Trophoblast cell (in vitro differentiated cells and primary cell): Measurements from ENCODE around the gene DNM3.

Experiments
- DNase-seq, 2 donors: peaks; one replicate each; pipeline ENCODE4 v3.0.0-alpha.2; 2016
- H2AFZ ChIP-seq: 2 replicates; pipeline ENCODE4 v1.6.1; 2013; ENCODE audit warnings: low read length, moderate library complexity, mild to moderate bottlenecking; ENCODE audit not compliant: insufficient read depth, poor library complexity
- H2AK5ac ChIP-seq: 2 replicates; pipeline ENCODE4 v1.6.1; 2013; ENCODE audit warnings: mild to moderate bottlenecking, low read length
- H2BK120ac ChIP-seq: 2 replicates; pipeline ENCODE4 v1.6.1; 2013; ENCODE audit warnings: low read length, mild to moderate bottlenecking, moderate library complexity; ENCODE audit not compliant: insufficient read depth, poor library complexity
- H2BK12ac ChIP-seq: 2 replicates; pipeline ENCODE4 v1.6.1; 2013; ENCODE audit warnings: mild to moderate bottlenecking, low read length, moderate library complexity
- H2BK5ac ChIP-seq: 2 replicates; pipeline ENCODE4 v1.6.1; 2013; ENCODE audit warnings: low read length, low read depth, moderate library complexity, mild to moderate bottlenecking; ENCODE audit not compliant: poor library complexity
- H3K14ac ChIP-seq: 2 replicates; pipeline ENCODE4 v1.6.1; 2013; ENCODE audit warnings: mild to moderate bottlenecking, low read length
- H3K18ac ChIP-seq: 2 replicates; pipeline ENCODE4 v1.6.1; 2013; ENCODE audit warnings: mild to moderate bottlenecking, low read length
- H3K23ac ChIP-seq: 2 replicates; pipeline ENCODE4 v1.6.1; 2013; ENCODE audit warnings: low read length
- H3K27ac ChIP-seq: 2 replicates; pipeline ENCODE4 v1.5.1; 2013; ENCODE audit warnings: low read depth, mild to moderate bottlenecking, inconsistent platforms, low read length, moderate library complexity
- H3K27me3 ChIP-seq: 2 replicates; pipeline ENCODE4 v1.6.1; 2013; ENCODE audit warnings: inconsistent platforms, mild to moderate bottlenecking, low read length, moderate library complexity; ENCODE audit not compliant: insufficient read depth
- H3K36me3 ChIP-seq, 2 experiments: 1 replicate in 1 of 2; 2 replicates in 1 of 2; pipeline ENCODE4 v1.6.1; 2013; ENCODE audit warnings: low read length in 2 of 2, mild to moderate bottlenecking in 2 of 2, moderate library complexity in 1 of 2; ENCODE audit not compliant: insufficient read depth in 2 of 2, control insufficient read depth in 1 of 2
- H3K4ac ChIP-seq: 2 replicates; pipeline ENCODE4 v1.6.1; 2013; ENCODE audit warnings: low read depth, mild to moderate bottlenecking, low read length, moderate library complexity
- H3K4me1 ChIP-seq, 2 experiments: 1 replicate in 1 of 2; 2 replicates in 1 of 2; pipeline ENCODE4 v1.6.1; 2013; ENCODE audit warnings: low read length in 2 of 2, mild to moderate bottlenecking in 2 of 2, moderate library complexity in 1 of 2; ENCODE audit not compliant: insufficient read depth in 2 of 2, control insufficient read depth in 1 of 2
- H3K4me2 ChIP-seq: 2 replicates; pipeline ENCODE4 v1.6.1; 2013; ENCODE audit warnings: inconsistent platforms, mild to moderate bottlenecking, low read length, moderate library complexity
- H3K4me3 ChIP-seq: 2 replicates; pipeline ENCODE4 v1.5.1; 2013; ENCODE audit warnings: mild to moderate bottlenecking, low read depth, low read length, inconsistent platforms
- H3K79me1 ChIP-seq: one replicate; pipeline ENCODE4 v1.6.1; 2013; ENCODE audit warnings: low read length
- H3K79me2 ChIP-seq: 2 replicates; pipeline ENCODE4 v1.6.1; 2013; ENCODE audit warnings: low read length, mild to moderate bottlenecking; ENCODE audit not compliant: control insufficient read depth, insufficient read depth, poor library complexity
- H3K9ac ChIP-seq: 2 replicates; pipeline ENCODE4 v1.6.1; 2013; ENCODE audit warnings: mild to moderate bottlenecking, low read length
- H3K9me3 ChIP-seq: 2 replicates; pipeline ENCODE4 v1.6.1; 2013; ENCODE audit warnings: low read depth, mild to moderate bottlenecking, control low read depth, inconsistent platforms, low read length; ENCODE audit not compliant: insufficient read depth
- H4K12ac ChIP-seq: 2 replicates; pipeline ENCODE4 v1.6.1; 2013; ENCODE audit warnings: low read depth, mild to moderate bottlenecking, low read length, moderate library complexity
- H4K8ac ChIP-seq: 2 replicates; pipeline ENCODE4 v1.6.1; 2013; ENCODE audit warnings: low read depth, mild to moderate bottlenecking, low read length, moderate library complexity
- H4K91ac ChIP-seq: one replicate; pipeline ENCODE4 v1.6.1; 2013; ENCODE audit warnings: low read depth, mild to moderate bottlenecking, low read length, moderate library complexity
- WGBS: extraction: QIAGEN DNeasy Blood & Tissue Kit; methylation state at CpG from one replicate; pipeline ENCODE4 v1.1.7; 2013; ENCODE audit warnings: missing lambda C conversion rate; ENCODE audit not compliant: insufficient read length, insufficient coverage; ENCODE audit errors: extremely low coverage; 5-methylcytosine and 5-hydroxymethylcytosine counted together

Gene DNM3

GRCh38 chr1:172375211-172375631 lies 533.9 kb downstream of the DNM3 start:
- H3K36me3 ChIP-seq: no peaks in the 10 kb centered on the region
- H3K4me1 ChIP-seq: no peaks in the 10 kb centered on the region
- H3K79me1 ChIP-seq: no peaks in the 10 kb centered on the region
- no peak overlapping the region for H2AFZ ChIP-seq
- H3K9me3 ChIP-seq: no peaks in the 10 kb centered on the region
- no peak overlapping the region for H2BK120ac ChIP-seq
- no peak overlapping the region for H3K9ac ChIP-seq
- DNase-seq: no peak
- H3K4me2 ChIP-seq: no peak overlapping the region
- no peak overlapping the region for H2AK5ac ChIP-seq
- no peak overlapping the region for H2BK12ac ChIP-seq
- no peak overlapping the region for H3K14ac ChIP-seq
- no peak overlapping the region for H4K12ac ChIP-seq
- no peaks in the 10 kb centered on the region for H3K79me2 ChIP-seq
- WGBS: no CpG with 5 or more reads among the region's 2 CpGs
- H3K27me3 ChIP-seq: no peaks in the 10 kb centered on the region
- no peak overlapping the region for H2BK5ac ChIP-seq
- no peak overlapping the region for H4K8ac ChIP-seq
- H3K18ac ChIP-seq: no peak overlapping the region
- no peak overlapping the region for H3K27ac ChIP-seq
- no peak overlapping the region for H3K4ac ChIP-seq
- H3K23ac ChIP-seq: no peak overlapping the region
- H4K91ac ChIP-seq: no peak overlapping the region
- no peak overlapping the region for H3K4me3 ChIP-seq

DNA sequence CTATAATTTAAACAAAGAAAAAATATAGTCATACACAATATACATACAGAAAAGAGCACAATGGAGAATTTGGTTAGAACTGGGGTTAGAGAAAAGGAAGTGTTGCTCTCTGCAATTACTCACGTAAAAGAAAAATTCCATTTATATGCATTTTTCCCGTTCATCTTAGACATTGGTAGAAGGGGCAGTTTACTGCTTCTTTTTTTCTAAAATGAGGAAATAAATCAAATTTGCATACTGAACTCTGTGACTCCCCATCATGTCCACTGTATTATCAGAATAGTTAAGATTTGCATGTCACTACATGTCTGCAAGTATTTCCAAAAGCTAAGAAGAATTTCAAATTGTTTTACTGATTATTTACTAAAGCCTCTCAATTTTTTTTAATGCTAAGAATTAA lies 535.1 kb downstream of the DNM3 start:
- Histone ChIP-seq H3K27me3 (no peaks in the 10 kb centered on the region), H2BK12ac (no peak overlapping the region), H3K79me2 (no peaks in the 10 kb centered on the region), H3K4me1 (no peaks in the 10 kb centered on the region), H2BK5ac (no peak overlapping the region), H4K12ac (no peak overlapping the region), H3K23ac (no peak overlapping the region), H2AFZ (no peak overlapping the region), H3K36me3 (no peaks in the 10 kb centered on the region), H3K27ac (no peak overlapping the region), H4K8ac (no peak overlapping the region), H3K9me3 (no peaks in the 10 kb centered on the region), H3K79me1 (no peaks in the 10 kb centered on the region), H3K9ac (no peak overlapping the region), H3K4ac (no peak overlapping the region), H2AK5ac (no peak overlapping the region), H3K14ac (no peak overlapping the region), H3K4me2 (no peak overlapping the region), H4K91ac (no peak overlapping the region), H2BK120ac (no peak overlapping the region), H3K4me3 (no peak overlapping the region), H3K18ac (no peak overlapping the region)
- WGBS: no CpG with 5 or more reads among the region's 2 CpGs
- DNase-seq: no peak

- no peak overlapping the region for H2AK5ac ChIP-seq
- no peak overlapping the region for H3K9ac ChIP-seq
- H3K4me3 ChIP-seq: no peak overlapping the region
- H3K4me2 ChIP-seq: no peak overlapping the region
- no peak overlapping the region for H2AFZ ChIP-seq
- H3K4me1 ChIP-seq: peaks cover 0 to 5% of the 10 kb centered on the region in 2 experiments
- no peak overlapping the region for H4K12ac ChIP-seq
- H4K91ac ChIP-seq: no peak overlapping the region
- H3K27ac ChIP-seq: no peak overlapping the region
- no peak for DNase-seq
- no peak overlapping the region for H4K8ac ChIP-seq
- H3K27me3 ChIP-seq: no peaks in the 10 kb centered on the region
- H3K18ac ChIP-seq: no peak overlapping the region
- no peak overlapping the region for H3K4ac ChIP-seq
- H2BK120ac ChIP-seq: no peak overlapping the region
- no peaks in the 10 kb centered on the region for H3K79me2 ChIP-seq
- no peak overlapping the region for H3K23ac ChIP-seq
- no peak overlapping the region for H3K14ac ChIP-seq
- H2BK5ac ChIP-seq: no peak overlapping the region
- H3K79me1 ChIP-seq: peaks cover 5% of the 10 kb centered on the region
- no peaks in the 10 kb centered on the region for H3K36me3 ChIP-seq
- no peaks in the 10 kb centered on the region for H3K9me3 ChIP-seq
- H2BK12ac ChIP-seq: no peak overlapping the region
These were observed 536.3 kb downstream of the DNM3 start for GRCh38 chr1:172377565-172377964.

- H3K23ac ChIP-seq: no peak overlapping the region
- no peak overlapping the region for H3K14ac ChIP-seq
- H2AK5ac ChIP-seq: no peak overlapping the region
- no peak overlapping the region for H3K9ac ChIP-seq
- H3K4ac ChIP-seq: no peak overlapping the region
- no peaks in the 10 kb centered on the region for H3K27me3 ChIP-seq
- no peak overlapping the region for H4K8ac ChIP-seq
- no peak overlapping the region for H4K91ac ChIP-seq
- peaks cover 0 to 5% of the 10 kb centered on the region in 2 experiments for H3K4me1 ChIP-seq
- no peak overlapping the region for H3K4me2 ChIP-seq
- no peak overlapping the region for H3K4me3 ChIP-seq
- no peak overlapping the region for H2BK120ac ChIP-seq
- H4K12ac ChIP-seq: no peak overlapping the region
- no peaks in the 10 kb centered on the region for H3K79me2 ChIP-seq
- no peaks in the 10 kb centered on the region for H3K9me3 ChIP-seq
- DNase-seq: no peak
- no peak overlapping the region for H2BK5ac ChIP-seq
- H2AFZ ChIP-seq: no peak overlapping the region
- H3K79me1 ChIP-seq: peaks cover 5% of the 10 kb centered on the region
- no peak overlapping the region for H2BK12ac ChIP-seq
- no peaks in the 10 kb centered on the region for H3K36me3 ChIP-seq
- no peak overlapping the region for H3K18ac ChIP-seq
- no CpG with 5 or more reads among the region's 1 CpG for WGBS
- no peak overlapping the region for H3K27ac ChIP-seq
These were observed 536.9 kb downstream of the DNM3 start for GRCh38 chr1:172378109-172378760.
